Stimulated activated CD4-positive, alpha-beta T cell treated with anti-CD3 and anti-CD28 coated beads, Interleukin-4, amount 100 ng/mL, for 48 hours (primary cell): ENCODE measurements around the gene GRID1.
A peak's percentile ranks its signal among the peaks of the same experiment; 100 is the strongest.
"Not testable (repeated sequence)": the region's sequence is repeated elsewhere in the genome, so short reads cannot be mapped to it uniquely, and the experiment has no call there.

Experiments
- DNase-seq, 2 donors: peaks; one replicate each; pipeline ENCODE4 v3.0.0-alpha.2; 2020; ENCODE audit warnings: low read depth in 2 of 2

GRID1 gene

DNA sequence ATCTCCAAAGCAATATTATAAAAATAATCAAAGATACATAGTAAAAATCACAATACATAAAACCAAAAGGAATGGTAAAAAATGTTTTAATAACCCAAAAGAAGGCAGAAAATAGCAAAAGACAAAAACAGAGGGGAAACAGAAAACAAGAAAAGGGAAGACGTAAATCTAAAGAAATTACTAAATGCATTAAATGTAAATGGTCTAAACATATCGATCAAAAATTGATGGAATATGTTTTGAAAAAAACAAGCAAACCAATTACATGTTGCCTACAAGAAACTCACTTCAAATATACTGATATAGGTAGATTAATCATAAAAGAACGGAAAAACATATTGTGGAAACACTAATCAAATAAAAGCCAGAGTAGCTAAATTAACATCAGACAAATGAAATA lies 369.1 kb downstream of the GRID1 start:
- no peak for DNase-seq

DNA sequence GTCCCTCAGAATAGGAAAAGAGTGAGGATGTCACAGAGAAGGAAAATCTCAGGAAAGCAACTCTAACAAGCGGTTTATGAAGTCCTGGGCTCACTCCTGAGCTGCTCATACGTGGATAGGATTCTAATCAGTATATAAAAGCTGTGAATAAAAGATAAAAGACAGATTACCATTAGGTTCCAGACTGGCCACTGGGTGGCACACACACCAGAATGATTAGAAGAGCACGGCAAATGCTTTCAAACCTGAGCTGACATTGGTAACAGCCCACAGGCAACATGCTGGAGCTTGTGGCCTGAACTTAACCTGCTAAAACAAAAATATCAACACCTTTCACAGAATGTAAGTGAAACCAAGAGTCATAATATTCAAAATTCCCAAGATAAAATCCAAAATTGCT lies 370.8 kb downstream of the GRID1 start:
- DNase-seq, result peak in 1 of 2 donors; percentile 5

DNA sequence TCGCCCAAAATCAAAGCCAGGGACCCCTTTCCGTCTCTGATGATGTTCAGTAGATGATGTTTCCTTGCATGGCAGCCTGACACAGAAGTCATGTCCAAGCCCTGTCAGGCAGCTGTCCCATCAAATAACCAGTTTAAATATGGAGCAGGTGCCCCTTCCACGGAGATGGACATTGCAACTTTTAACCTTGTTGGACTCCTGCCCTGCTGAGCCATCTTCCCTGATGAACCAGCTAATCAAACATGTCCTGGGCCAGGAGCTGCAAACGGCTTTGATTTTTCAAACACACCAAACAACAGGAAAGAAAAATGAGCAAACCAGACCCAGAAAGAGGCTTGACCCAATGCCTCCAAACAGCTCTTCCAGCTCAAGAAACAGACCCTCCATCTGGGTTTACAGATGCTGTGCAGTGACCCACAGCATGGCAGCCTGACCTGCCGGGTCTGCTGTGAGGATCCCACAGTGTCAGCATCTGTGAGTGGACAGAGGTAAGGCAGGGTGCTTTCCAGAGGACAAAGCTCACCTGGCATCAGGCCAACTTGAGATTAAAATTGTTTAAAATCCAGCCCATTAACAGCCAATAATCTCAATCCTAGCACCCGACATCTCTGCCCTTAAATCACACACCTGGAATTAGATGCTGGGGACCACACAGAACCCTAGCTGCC lies 372.6 kb downstream of the GRID1 start:
- no peak for DNase-seq

DNA sequence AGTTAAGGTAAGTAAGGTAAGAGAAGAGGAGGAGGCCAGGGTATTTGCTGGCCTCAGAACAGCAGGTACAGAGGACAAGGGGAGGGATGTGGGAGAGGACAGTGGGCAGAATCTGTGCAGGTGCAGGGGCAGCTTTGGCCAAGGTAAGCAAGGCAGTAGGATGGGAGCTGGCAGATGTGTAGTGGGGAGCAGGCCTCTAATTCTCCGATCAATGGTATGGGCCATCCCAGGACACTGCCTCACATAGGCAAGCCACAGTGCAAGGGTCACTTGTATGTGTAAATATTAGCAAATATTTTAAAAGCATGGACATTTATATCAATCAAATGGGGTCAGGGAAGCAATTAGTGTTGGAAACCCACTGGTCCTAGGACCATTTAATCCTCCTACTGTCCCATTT lies 373.5 kb downstream of the GRID1 start:
- DNase-seq, result no peak

DNA sequence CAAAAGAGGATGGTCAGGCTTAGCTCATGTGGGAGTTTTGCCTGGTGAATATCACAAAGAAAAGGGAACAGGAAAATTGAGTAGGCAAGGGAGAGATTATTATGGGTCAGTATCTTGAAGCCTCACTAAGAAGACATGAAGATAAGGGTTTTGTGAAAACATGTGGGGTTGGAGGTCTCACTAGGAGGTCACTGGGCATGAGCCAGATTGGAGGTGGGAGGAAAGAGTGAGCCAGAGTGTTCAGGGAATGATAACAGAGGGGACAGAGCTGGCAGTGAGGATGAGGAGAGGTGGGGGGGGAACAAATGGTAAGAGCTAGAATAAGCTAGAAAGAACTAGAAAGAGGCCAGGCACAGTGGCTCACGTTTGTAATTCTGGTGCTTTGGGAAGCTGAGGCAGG lies 374.3 kb downstream of the GRID1 start:
- DNase-seq, result no peak

DNA sequence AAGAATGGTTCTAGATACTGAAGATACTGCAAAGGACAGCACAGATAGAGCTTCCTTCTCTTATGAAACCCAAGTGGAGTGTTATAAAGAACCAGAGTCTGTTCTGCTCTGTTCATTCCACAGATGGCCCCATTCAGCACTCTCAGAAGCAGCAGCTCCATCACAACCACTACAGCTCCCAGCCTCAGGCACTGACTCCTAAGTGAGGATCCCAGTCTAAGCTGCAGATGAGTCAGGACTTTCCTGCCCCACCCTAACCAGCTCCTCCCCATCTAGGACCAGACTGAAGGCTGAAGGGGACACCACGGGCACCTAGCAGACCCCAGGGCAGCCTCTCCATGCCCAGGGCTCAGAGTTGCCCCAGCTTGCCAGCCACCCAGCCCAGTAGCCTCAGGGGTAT lies 379.8 kb downstream of the GRID1 start:
- no peak for DNase-seq

DNA sequence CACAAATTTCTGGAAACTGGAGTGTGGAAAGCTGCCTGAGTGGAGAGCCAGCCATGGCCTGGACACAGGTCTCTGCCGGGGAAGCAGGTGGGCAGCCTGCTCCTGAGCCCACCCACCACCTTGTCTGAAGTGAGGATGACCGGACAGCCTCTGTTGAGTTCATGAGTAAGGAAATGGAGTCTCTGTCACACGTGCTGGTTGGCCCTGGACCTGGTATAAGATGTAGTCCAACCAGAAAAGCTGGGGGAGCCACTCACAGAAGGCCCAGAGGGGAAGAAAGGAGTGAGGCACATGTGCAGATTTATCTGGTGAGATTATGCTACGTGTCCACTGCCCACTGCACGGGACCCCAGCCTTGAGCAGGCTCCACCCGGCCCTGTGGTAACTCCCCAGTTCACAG lies 383.5 kb downstream of the GRID1 start:
- no peak for DNase-seq

DNA sequence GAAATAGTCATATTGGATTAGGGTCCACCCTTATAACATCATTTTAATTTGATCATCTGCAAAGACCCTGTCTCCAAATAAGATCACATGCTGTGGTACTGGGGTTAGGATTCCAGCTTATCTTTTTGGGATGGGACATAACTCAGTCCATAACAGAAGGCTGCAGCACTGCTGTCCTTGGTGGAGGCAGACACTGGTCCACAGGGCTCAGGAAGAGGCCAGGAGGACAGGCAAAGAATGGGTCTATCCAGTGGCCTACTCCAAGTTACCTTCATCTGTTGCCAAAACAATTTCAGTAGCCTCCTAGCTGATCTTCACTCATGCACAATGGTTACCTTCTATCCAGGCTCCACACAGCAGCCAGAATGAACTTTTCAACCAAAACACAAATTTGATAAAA lies 387.0 kb downstream of the GRID1 start:
- no peak for DNase-seq

DNA sequence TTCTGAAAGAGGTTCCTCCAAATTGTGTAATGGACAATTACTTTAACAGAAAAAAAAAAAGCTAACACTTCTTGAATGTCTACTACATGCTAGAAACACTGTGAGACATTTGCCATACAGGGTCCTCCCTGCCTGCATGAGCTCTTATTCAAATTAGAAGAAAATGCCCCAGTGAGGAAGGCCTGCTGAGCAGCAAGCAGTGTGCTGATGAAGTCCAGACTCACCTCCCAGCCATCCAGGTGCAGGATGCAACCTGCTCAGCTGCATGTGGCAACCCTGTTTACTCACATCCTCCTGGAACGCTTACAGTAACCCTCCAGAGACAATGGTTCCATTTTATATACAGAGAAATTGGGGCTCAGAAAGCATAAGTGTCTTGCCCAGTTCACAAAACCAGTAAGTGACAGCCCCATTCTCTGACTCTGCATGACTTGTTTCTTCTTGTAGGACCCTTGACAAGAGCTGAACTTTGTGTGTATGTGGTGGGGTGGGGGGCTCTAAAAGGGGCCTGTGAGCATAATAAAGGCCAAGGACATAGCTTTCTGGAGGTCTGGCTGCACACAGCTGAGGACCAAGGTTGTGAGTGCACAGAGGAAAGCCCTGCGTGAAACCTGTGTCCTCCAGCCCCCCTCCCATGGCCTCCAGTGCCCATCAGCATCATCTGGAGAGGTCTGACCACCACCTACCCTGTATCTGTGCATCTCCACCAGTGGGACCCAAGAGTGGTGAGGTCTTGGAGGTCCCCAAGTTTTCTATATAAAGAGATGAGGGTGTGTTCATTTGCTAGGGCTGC lies 387.8 kb downstream of the GRID1 start:
- no peak for DNase-seq

DNA sequence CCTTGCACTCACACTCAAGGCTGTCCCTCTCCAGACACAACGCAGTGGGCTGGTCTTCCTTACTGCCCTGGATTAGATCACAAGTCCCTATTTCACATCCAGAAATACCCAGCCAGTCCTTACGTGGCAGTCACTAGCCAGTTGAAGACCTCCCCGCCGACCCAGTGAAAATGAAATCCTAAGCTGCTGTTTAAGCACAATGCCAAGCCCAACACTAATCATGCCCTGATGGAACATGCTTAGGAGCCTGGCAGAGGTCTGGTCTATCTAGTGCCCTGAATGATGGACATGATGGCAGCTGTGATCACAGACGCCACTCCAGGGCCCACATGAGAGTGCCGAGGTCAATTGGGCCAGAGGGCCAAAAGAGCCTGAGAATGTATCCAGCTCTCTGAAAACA lies 389.0 kb downstream of the GRID1 start:
- no peak for DNase-seq

DNA sequence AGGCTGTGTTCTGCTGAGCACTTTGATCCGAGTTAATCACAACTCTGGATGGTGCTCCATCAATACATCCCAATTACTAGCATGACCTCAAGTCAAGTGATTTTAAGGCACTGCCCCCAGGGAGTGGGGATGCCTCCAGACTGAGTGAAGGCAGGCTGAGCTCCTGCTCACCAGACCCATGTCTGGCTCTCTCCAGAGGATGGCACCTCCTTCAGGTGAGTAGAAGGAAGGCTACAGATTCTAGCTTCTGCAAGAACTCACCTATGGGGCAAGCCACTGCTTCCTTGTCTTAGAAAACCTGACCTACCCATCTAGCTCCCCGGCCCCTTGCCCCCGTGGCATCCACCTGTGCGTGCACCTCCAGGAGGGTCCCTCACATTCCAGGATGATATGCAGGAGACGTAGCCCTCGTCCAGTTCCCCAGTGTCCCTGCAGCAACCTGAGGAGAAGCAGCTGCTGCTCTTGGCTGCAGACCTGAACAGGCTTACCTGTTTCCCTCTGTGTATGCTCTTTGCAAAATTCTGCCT lies 390.3 kb downstream of the GRID1 start:
- no peak for DNase-seq

DNA sequence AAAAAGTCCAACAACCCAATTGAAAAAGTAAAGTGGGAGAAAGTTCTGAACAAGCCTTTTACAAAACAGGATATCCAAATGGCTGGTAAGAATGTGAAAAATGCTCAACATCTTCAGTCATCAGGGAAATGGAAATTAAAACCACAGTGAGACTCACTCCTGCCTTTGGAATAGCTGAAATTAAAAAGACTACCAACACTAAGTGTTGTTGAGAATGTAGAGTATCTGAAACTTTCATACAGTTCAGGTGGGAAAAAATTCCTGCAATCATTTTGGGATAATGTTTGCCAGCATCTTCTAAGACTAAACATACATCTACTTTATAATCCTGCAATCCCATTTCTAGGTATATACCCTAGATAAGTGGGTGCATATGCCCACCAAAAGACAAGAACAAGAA lies 395.1 kb downstream of the GRID1 start:
- DNase-seq, result no peak

DNA sequence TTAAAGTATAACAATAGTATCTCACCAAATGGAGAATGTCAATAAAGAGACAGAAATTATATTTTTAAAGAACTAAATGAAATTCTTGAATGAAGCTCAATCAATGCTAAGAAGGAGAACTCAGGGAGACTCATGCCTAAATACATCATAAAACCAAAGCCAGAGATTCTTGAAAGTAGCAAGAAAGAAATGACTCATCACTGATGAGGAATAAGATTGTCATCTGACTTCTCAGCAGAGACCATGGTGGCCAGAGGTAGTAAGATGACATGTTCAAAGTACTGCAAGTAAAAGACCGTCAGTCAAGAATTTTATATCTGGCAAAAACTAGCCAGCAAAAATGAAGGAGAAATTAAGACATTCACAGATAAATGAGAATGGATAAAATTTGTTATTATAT lies 399.0 kb downstream of the GRID1 start:
- no peak for DNase-seq

DNA sequence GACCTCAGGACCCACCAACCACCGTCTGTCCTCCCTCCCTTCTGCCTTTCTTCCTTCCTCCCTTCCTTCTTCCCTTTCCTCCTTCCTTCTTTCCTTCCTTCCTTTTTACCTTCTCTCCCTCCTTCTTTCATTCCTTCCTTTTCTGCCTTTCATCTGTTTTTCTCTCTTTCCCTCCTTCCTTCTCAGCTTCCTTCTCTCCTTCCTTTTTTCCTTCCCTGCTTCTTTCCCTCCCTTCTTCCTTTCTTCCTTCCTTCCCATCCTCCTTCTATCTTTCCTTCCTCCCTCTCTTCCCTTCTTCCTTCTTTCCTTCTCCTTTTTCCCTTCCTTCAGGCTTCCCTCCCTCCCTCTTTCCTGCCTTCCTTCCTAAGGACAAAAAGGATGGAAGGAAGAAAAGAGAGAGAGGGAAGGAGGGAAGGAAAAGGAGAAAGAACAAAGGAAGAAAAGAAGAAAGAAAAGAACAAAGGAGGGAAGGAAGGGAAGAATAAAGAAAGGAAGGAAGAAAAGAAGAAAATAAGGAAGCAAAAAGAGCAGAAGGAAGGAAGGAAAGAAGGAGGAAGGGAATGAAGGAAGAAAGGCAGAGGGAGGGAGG lies 405.0 kb downstream of the GRID1 start:
- DNase-seq, result no peak

DNA sequence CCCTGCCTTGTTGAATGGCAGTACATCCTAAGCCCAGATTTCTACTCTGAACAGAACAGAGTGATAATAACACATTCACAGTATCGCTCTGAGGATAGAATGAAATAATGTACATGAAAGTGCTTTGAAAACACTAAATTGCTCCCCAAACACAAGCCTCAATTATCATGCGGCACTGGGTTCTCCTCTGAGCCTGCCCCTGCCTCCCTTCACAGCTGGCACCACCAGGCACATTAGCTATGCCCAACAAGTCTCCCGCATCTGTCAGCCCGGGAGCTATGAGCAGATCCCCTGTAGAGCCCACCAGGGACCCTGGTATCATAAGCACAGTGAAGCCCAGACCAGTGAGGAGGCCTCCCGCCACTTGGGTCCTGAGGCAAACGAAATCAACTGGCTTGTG lies 405.5 kb downstream of the GRID1 start:
- DNase-seq, result no peak

DNA sequence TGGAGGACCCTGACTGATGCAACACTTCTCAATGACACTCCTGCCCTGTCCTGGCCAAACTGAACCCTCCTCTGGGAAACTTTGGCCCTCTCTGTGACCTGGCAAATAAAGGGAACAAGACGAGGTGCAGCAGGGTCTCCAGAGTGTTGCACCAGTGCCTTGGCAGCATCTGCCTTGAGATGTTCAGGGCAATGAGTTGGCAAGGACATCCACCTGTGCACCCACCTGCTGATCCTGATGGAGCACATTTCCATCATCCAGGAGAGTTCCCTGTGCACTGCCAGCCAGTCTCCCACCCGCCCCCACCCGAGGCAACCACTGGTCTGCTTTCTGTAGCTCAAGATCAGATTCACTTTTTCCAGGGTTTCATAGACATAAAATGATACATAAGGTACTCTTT lies 407.4 kb downstream of the GRID1 start:
- DNase-seq, result no peak

DNA sequence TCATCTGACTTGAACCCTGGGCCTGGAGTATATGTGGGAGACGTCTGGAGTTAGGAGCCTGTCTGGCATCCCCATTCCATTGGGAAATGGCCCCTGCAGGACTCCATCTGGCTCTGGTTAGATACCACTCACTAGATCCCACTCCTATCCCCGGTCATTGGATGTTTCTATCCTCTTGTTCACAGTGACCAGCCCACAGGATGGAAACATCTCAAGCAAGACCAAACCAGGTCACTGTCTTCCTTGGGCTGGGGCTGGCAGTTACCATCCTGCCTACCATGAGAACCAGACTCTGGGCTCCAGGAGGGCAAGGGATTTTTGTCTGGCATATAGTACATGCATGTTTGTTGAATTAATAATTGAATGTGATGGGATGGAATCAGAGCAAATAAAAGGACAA lies 415.7 kb downstream of the GRID1 start:
- no peak for DNase-seq

DNA sequence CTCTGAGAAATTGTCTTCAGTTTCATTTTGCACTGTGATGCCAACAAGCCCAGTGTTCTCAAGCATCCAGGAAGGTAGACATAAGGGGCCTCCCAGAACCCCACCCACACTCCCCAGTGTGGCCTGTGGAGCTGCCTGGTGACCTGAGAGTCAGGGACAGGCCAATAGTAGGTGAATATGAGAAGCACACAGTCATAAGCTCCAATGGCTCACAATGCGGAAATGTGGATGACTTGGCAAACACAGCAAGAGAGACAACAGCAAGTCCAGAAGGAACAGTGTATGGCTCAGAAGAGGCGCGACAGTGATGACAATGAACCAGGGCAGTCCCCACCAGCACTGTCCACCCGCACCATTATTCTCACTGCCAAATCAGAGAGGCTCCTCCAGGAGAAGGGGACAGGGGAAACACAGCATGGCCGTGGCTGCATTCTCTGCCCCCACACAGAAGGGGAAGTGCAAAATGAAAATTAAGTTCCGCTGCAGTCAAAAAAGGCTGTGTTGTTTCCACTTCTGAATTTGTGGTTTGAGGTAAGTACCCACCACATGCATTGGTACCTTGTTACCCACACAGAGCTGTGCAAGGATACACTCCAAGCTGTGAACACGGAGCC lies 419.8 kb downstream of the GRID1 start:
- no peak for DNase-seq

DNA sequence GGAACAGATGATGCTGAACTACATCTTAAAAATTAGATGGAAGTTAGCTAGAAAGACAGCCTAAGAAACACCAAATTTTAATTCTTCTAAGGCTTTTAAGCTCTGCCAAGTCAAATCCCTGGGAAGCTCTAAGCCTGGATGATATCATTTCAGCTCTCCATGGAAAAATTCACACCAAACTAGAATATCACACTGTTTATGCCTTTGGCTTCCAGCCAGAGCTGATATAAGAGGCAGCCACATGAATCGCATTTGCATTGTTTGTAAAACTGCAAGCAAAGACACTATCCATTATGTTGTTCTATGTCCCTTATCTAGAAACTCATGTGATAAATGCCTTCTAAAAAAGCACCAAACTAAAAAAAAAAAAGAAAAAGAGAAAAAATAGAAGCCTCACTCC lies 430.4 kb downstream of the GRID1 start:
- no peak for DNase-seq

DNA sequence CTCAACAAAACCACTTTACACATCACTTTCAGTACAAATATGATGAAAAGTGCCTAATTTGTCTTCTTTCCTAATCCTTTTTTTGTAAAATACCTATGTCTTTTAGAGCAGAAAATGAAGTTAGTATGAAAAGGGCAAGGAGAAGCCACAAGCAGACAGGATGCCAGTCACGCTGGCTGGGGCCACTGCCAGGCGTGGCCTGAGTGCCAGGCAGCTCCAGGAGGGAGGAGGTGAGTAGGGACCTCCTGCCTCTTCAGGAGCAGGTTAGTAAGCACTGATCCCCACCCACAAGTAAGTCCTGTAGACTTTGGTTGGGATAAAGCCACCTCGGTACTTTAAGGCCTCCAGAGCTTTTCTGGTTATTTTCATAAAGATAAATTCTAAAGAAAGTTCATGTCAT lies 432.0 kb downstream of the GRID1 start:
- no peak for DNase-seq

DNA sequence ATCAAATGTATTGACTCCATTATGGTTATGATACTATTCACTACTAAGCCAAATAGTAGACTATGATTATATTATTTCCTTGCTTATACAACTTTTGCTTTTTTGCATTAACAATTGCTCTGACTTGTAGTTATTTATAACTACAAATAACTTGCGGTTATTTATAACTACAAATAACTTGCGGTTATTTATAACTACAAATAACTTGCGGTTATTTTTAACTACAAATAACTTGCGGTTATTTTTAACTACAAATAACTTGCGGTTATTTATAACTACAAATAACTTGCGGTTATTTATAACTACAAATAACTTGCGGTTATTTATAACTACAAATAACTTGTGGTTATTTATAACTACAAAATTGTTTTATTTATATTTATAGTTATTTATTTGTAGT lies 436.6 kb downstream of the GRID1 start:
- not testable (repeated sequence) for DNase-seq

DNA sequence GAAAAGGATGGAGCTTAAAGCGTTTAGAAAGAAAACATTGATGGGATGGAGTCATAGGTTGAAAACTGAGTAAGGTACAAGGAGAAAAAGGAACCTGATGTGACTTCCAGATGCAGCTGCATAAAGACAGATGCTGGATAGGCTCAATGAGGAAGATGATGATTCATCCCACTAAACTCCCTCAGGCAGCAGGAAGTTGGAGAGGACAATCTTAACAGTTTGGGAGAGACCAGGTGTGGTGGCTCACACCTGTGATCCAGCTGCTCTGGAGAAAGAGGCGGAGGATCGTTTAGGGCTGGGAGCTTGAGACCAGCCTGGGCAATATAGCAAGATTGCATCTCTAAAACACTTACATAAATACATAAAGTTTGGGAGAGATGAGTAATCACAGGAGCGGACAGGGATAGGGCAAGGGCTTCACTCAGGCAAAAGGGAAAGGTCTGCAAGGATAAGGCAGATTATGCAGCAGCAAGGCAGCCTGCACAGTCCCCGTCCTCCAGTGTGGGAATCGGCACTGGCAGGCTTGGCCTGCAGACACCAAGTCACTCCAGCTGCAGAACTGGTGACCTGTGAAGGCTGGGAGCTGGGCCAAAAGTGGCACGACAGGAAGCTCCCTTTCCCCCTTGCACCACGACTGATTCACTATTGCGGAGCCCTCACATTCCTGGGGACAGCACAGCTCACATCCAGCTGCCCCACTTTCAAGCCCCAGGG lies 438.5 kb downstream of the GRID1 start:
- no peak for DNase-seq
